SK-MEL-5 (cell line): ENCODE data around the gene FBXW7. TPM values are rescaled to one million over a fixed set of nuclear protein-coding genes. Genes with fewer than 3 reads are reported as not detected.
A peak's percentile ranks its signal among the peaks of the same experiment; 100 is the strongest.

ENCODE experiments used
- DNase-seq: peaks from one replicate; pipeline ENCODE4 v3.0.0-alpha.2; 2016; ENCODE audit warnings: low read depth, low spot score
- in situ Hi-C: cut with HindIII; loops from 2 replicates; pipeline ENCODE4 v1.10.0; 2016; ENCODE audit warnings: low sequenced_read_pairs, high pct_unique_total_duplicates, low pct_unique_long_range_greater_than_20kb
- total RNA-seq: library from RNA; depleted of rRNA; stranded (reverse); fragments of >200 nt; shearing (Covaris generic); gene quantifications from 2 replicates; pipeline ENCODE4 v1.2.3, GENCODE V29; 2014

FBXW7 gene
- total RNA-seq, 1 experiment from 2014 or later = 25.0 TPM

GRCh38 chr4:152460488-152460887, 75.4 kb downstream of the FBXW7 start:
- DNase-seq = peak; percentile 68

GRCh38 chr4:152459326-152459725, 76.6 kb downstream of the FBXW7 start:
- no peak for DNase-seq
- in situ Hi-C loops = no loop called here

More at GRCh38 chr4:152460488-152460887, 75.4 kb downstream of the FBXW7 start:
- in situ Hi-C loops = no loop called here

- DNase-seq = no peak
Observed at GRCh38 chr4:152458801-152459302, 77.0 kb downstream of the FBXW7 start.

GRCh38 chr4:152456609-152457008, 79.3 kb downstream of the FBXW7 start:
- in situ Hi-C loops = no loop called here
- no peak for DNase-seq

More at GRCh38 chr4:152458801-152459302, 77.0 kb downstream of the FBXW7 start:
- in situ Hi-C loops = no loop called here

- DNase-seq = no peak
- in situ Hi-C loops = no loop called here
Observed at GRCh38 chr4:152455311-152455710, 80.6 kb downstream of the FBXW7 start.

- DNase-seq = peak; percentile 48
- in situ Hi-C loops = no loop called here
Observed at GRCh38 chr4:152454398-152455011, 81.4 kb downstream of the FBXW7 start.

- in situ Hi-C loops = no loop called here
- DNase-seq = no peak
Observed at GRCh38 chr4:152451496-152451895, 84.4 kb downstream of the FBXW7 start.

- DNase-seq = no peak
- in situ Hi-C loops = no loop called here
Observed at GRCh38 chr4:152448854-152449253, 87.0 kb downstream of the FBXW7 start.

GRCh38 chr4:152448038-152448707, 87.7 kb downstream of the FBXW7 start:
- in situ Hi-C loops = no loop called here
- DNase-seq = no peak

GRCh38 chr4:152443859-152444258, 92.0 kb downstream of the FBXW7 start:
- DNase-seq = no peak
- in situ Hi-C loops = no loop called here

- no peak for DNase-seq
- in situ Hi-C loops = no loop called here
Observed at GRCh38 chr4:152437561-152437960, 98.3 kb downstream of the FBXW7 start.

- in situ Hi-C loops = no loop called here
- peak; percentile 4 for DNase-seq
Observed at GRCh38 chr4:152436384-152436783, 99.5 kb downstream of the FBXW7 start.

GRCh38 chr4:152434011-152434410, 101.9 kb downstream of the FBXW7 start:
- DNase-seq = no peak
- in situ Hi-C loops = no loop called here

- in situ Hi-C loops = no loop called here
- no peak for DNase-seq
Observed at GRCh38 chr4:152431784-152432183, 104.1 kb downstream of the FBXW7 start.

GRCh38 chr4:152431291-152431690, 104.6 kb downstream of the FBXW7 start:
- no peak for DNase-seq
- in situ Hi-C loops = no loop called here

GRCh38 chr4:152430507-152430906, 105.4 kb downstream of the FBXW7 start:
- no peak for DNase-seq
- in situ Hi-C loops = no loop called here

- DNase-seq = no peak
- in situ Hi-C loops = no loop called here
Observed at GRCh38 chr4:152427981-152428380, 107.9 kb downstream of the FBXW7 start.

- in situ Hi-C loops = no loop called here
- no peak for DNase-seq
Observed at GRCh38 chr4:152424977-152425376, 110.9 kb downstream of the FBXW7 start.

- in situ Hi-C loops = no loop called here
- no peak for DNase-seq
Observed at GRCh38 chr4:152424396-152424795, 111.5 kb downstream of the FBXW7 start.
